Adipocyte (in vitro differentiated cells): ENCODE measurements around the gene PPP4R4.
A peak's percentile ranks its signal among the peaks of the same experiment; 100 is the strongest.
"Not testable (repeated sequence)": the region's sequence is repeated elsewhere in the genome, so short reads cannot be mapped to it uniquely, and the experiment has no call there.

ENCODE experiments used
- DNase-seq: peaks from one replicate; pipeline ENCODE4 v3.0.0-alpha.2; 2015; ENCODE audit warnings: low read depth
- H3K27me3 ChIP-seq: replicated peaks from 2 replicates; pipeline ENCODE4 v1.7.0; 2013; ENCODE audit warnings: mild to moderate bottlenecking, low read length, moderate library complexity; ENCODE audit not compliant: control insufficient read depth, insufficient read depth
- H3K36me3 ChIP-seq: 2 replicates; pipeline ENCODE4 v1.7.0; 2013; ENCODE audit warnings: low read length, mild to moderate bottlenecking, moderate library complexity; ENCODE audit not compliant: control insufficient read depth, insufficient read depth, severe bottlenecking
- H3K4me1 ChIP-seq: 2 replicates; pipeline ENCODE4 v1.7.0; 2013; ENCODE audit warnings: mild to moderate bottlenecking, low read length, moderate library complexity; ENCODE audit not compliant: control insufficient read depth, insufficient read depth
- H3K4me3 ChIP-seq: 2 replicates; pipeline ENCODE4 v1.7.0; 2013; ENCODE audit warnings: mild to moderate bottlenecking, low read length, moderate library complexity
- H3K9ac ChIP-seq: 2 replicates; pipeline ENCODE4 v1.7.0; 2013; ENCODE audit warnings: mild to moderate bottlenecking, low read length, moderate library complexity
- H3K9me3 ChIP-seq: 2 replicates; pipeline ENCODE4 v1.7.0; 2013; ENCODE audit warnings: mild to moderate bottlenecking, low read length, moderate library complexity; ENCODE audit not compliant: control insufficient read depth

Gene PPP4R4

GRCh38 chr14:94295360-94296180, 121.4 kb downstream of the PPP4R4 start:
- peaks cover 8% of the 10 kb centered on the region for H3K27me3 ChIP-seq
- H3K9ac ChIP-seq = peak overlapping the region; percentile 55
- no peak overlapping the region for H3K4me3 ChIP-seq
- no peaks in the 10 kb centered on the region for H3K36me3 ChIP-seq
- no peak for DNase-seq
- peaks cover 11% of the 10 kb centered on the region for H3K4me1 ChIP-seq
- H3K9me3 ChIP-seq = peaks cover 2% of the 10 kb centered on the region

- H3K36me3 ChIP-seq, DNase-seq, H3K27me3 ChIP-seq, H3K9ac ChIP-seq, H3K9me3 ChIP-seq, H3K4me3 ChIP-seq: not testable (repeated sequence)
- H3K4me1 ChIP-seq = peaks cover 11% of the 10 kb centered on the region
Measured at GRCh38 chr14:94296181-94296545, 122.0 kb downstream of the PPP4R4 start.

- peaks cover 4% of the 10 kb centered on the region for H3K27me3 ChIP-seq
- no peak overlapping the region for H3K9ac ChIP-seq
- no peak overlapping the region for H3K4me3 ChIP-seq
- no peaks in the 10 kb centered on the region for H3K36me3 ChIP-seq
- no peak for DNase-seq
- peaks cover 2% of the 10 kb centered on the region for H3K9me3 ChIP-seq
- peaks cover 11% of the 10 kb centered on the region for H3K4me1 ChIP-seq
Measured at GRCh38 chr14:94298130-94298529, 124.0 kb downstream of the PPP4R4 start.

- Histone ChIP-seq H3K9me3 (peaks cover 12% of the 10 kb centered on the region), H3K4me1 (no peaks in the 10 kb centered on the region), H3K27me3 (peaks cover 11% of the 10 kb centered on the region), H3K4me3 (no peak overlapping the region), H3K36me3 (no peaks in the 10 kb centered on the region), H3K9ac (no peak overlapping the region)
- DNase-seq = no peak
Measured at GRCh38 chr14:94303111-94303510, 129.0 kb downstream of the PPP4R4 start.

- Histone ChIP-seq H3K27me3 (peaks cover 11% of the 10 kb centered on the region), H3K9ac (no peak overlapping the region), H3K36me3 (no peaks in the 10 kb centered on the region), H3K4me1 (no peaks in the 10 kb centered on the region), H3K4me3 (no peak overlapping the region), H3K9me3 (peaks cover 16% of the 10 kb centered on the region)
- no peak for DNase-seq
Measured at GRCh38 chr14:94304243-94304642, 130.1 kb downstream of the PPP4R4 start.

- Histone ChIP-seq H3K9me3 (peaks cover 14% of the 10 kb centered on the region), H3K4me1 (no peaks in the 10 kb centered on the region), H3K27me3 (peaks cover 11% of the 10 kb centered on the region), H3K36me3 (no peaks in the 10 kb centered on the region), H3K9ac (no peak overlapping the region), H3K4me3 (no peak overlapping the region)
- no peak for DNase-seq
Measured at GRCh38 chr14:94305620-94306019, 131.5 kb downstream of the PPP4R4 start.

- Histone ChIP-seq H3K4me1 (no peaks in the 10 kb centered on the region), H3K36me3 (no peaks in the 10 kb centered on the region), H3K9ac (no peak overlapping the region), H3K27me3 (peaks cover 11% of the 10 kb centered on the region), H3K9me3 (peaks cover 14% of the 10 kb centered on the region), H3K4me3 (no peak overlapping the region)
- no peak for DNase-seq
Measured at GRCh38 chr14:94306047-94306978, 132.2 kb downstream of the PPP4R4 start.

GRCh38 chr14:94307410-94307992, 133.4 kb downstream of the PPP4R4 start:
- DNase-seq = no peak
- Histone ChIP-seq H3K4me1 (no peaks in the 10 kb centered on the region), H3K36me3 (no peaks in the 10 kb centered on the region), H3K9ac (no peak overlapping the region), H3K27me3 (peaks cover 11% of the 10 kb centered on the region), H3K9me3 (peaks cover 14% of the 10 kb centered on the region), H3K4me3 (no peak overlapping the region)

GRCh38 chr14:94309721-94310120, 135.6 kb downstream of the PPP4R4 start:
- Histone ChIP-seq H3K27me3 (peaks cover 7% of the 10 kb centered on the region), H3K9ac (no peak overlapping the region), H3K4me3 (no peak overlapping the region), H3K9me3 (peaks cover 14% of the 10 kb centered on the region), H3K4me1 (peaks cover 12% of the 10 kb centered on the region), H3K36me3 (no peaks in the 10 kb centered on the region)
- no peak for DNase-seq

- DNase-seq = no peak
- Histone ChIP-seq H3K9me3 (peaks cover 14% of the 10 kb centered on the region), H3K4me1 (peaks cover 12% of the 10 kb centered on the region)
Measured at GRCh38 chr14:94310248-94310647, 136.1 kb downstream of the PPP4R4 start.

More at GRCh38 chr14:94310248-94310647, 136.1 kb downstream of the PPP4R4 start:
- Histone ChIP-seq H3K4me3 (no peak overlapping the region), H3K9ac (no peak overlapping the region), H3K36me3 (no peaks in the 10 kb centered on the region), H3K27me3 (peaks cover 5% of the 10 kb centered on the region)
